ENCODE results near the gene EPHB6.

EPHB6 gene

DNA sequence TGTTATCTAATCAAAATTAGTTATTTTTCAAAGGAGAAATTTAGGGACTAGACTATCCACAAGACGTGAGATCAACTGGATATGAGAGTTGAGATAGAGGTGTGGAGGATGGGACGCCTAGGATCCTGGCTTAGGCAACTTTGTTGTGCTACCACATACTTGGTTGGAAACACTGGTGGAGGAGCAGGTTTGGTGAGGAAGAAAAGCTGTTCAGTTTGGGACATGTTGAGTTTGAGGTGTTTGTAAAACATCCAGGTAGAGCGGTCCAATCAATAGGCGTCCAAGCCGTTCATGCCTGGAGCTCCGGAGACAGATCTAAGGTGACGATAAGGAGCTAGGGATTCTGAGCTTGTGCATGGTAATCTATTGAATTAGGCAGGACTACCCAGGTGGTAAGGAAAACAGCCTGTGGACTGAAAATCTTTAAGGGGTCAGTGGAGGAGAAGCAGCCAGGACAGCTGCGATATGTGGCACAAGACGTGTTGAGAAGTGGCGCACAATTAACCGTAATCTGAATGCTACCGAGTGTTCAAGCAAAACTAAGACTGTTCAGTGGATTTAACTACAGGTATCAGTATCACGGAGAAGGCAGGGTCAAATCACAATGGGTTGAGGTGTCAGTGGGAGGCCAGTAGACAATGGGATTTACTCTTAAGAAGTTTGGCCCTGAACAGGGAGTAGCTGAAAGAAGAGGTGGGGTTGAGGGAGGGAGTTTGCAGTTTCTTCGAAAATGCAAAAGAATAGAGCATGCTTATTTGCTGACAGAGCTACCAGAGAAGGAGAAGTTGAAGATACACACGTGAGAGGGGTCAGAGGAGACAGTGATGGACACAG is 46.8 kb downstream of the EPHB6 start:
- no peak for DNase-seq

DNA sequence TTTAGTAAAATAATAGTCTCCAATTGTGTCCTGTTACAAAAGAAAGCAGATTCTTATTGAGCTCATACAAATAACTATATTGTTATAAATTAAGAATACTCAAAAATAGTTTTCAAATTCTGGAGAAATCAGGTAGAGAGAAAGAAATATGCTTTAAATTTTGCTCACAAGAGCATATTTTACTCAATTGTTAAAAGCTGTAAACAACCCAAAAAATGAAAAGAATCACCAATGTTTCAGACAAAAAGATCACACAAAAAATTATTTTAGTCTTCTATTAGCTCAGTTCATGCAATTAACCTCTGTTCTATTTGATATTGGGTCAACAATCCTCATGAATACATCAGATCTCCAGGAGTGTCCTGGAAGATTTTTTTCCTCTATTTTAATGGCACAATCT is 49.3 kb downstream of the EPHB6 start:
- no peak for DNase-seq

DNA sequence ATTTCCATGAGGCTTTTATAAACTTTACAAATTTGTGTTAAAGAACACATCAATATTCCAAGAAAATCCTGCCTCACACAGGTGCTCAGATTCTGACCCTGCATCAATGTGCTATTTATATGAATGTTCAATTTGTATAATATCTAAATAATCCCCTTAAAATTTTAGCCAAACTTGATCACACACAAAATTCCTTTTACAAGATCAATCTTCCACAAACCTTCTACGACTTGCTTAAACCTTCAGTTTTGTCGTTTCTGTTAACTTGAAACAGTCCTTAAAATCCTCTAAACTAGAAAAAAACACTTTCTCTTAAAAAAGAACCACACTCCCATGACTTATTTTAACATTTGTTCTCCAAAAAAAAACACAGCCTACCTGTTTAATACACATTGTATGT is 50.9 kb downstream of the EPHB6 start:
- no peak for DNase-seq

DNA sequence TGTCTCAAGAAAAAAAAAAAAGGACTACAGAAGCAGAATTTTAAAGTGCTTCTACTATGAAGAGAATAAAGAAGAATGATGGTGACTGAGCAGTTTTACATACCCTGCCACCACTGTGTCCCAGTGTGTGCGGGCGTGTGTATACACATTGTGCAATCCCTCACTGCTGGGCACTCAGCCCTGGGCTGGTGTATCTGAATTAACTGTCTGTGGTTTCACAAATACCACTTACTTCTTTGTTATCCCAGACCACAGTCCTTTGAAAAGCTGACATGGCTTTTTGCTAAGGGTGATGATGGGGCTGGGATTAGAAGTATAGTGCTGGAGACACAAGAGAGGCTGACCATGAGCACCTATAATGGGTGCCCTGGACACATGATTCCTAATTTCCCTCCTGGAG is 51.8 kb downstream of the EPHB6 start:
- DNase-seq, result no peak

DNA sequence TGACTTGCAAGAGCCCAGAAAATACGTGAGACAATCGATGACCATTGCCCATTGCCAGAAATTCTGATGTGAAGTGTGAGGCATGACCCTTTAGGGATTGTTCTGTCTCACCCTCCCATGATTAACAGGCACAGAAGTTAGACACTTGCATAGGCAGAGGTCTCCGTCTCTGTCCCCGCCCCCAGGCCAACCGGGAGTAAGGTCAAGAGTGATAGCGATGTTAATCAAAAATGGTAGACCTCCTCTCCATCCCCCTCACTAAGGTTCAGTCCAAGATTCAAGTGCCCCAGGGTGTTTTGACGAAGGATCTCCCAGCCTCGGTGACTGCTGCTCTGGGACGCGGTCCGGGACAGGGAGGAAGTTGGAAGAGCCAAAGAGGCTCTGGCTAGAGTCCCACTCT is 53.4 kb downstream of the EPHB6 start:
- DNase-seq, result no peak

DNA sequence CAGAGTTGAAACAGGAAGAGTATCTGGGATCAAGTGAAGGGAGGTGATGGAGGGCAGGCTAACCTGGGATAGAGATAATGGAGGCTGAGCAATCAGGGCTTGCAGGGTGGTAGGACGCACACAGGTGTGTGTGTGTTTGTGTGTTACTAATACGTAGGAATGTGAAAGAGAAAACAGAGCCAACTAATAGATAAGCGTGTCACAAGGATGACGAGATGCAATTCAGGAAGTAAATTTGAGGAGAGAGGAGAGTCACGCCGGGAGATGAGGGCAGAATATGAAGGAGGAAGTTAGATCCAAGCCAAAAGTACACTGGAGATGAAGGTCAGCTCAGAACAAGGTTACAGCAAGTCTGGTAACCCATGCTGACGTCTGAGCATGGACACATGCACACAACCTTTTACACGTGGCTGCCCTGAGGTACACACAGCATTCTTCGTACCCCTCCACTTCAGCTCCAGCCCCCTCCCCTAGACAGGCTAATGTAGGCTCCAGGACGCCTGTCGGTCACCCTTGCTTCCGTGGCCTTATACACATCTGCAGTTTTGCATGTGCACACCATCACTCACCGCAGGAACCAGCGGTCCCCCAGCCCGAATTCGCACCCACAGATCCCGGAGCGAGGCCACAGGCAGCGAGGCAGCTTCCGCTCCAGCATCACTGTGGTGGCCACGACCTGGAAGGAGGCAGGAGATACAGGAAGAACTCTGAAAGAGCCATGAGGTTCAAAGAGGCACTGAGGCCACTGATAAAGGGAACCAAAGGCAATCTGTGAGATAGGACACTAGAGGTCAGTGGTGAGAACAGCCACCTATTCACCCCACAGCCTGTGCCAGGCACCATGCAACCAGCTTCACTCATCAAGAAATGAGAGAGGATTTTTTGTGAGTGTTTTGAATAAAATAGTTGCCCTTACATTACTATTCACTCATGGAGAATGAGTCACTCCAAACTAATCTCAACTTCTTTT is 54.3 kb downstream of the EPHB6 start:
- DNase-seq, result peak in 1 of 3 experiments; percentile 20

DNA sequence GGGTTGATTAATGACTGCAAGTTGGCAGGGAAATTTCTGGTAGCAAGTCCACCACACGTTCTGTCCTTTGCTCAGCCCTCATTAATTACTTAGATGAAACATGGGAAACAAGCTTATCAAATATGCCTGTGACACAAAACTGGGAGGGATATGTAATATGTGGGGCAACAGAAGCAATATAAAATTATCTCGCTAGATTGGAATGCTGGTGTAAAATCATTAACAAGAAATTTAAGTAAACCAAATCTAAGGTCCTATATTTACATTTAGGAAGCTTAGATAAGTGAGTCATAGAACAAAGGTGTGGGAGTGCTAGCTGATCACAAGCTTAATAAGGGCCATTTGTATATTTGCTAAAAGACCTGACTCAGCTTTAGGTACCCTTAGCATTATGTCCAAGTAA is 55.2 kb downstream of the EPHB6 start:
- no peak for DNase-seq

DNA sequence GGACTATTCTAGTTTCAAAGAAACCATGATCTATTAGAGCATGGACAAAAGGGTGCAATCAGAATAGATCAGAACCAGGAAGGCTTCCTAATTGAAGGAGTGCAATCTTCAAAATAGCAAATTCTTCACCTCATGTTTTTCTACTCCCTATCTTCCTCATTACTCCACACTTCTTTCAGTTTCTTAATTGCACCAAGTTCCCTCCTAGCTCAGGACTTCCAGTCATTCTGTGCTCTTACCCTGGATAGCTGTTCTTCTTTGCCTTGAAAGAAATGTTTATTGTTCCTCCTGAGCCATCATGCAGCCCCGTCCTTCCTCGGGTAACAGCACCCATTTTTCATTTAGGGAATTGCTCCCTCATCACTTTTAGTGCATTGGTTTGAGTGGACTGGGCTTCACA is 55.6 kb downstream of the EPHB6 start:
- DNase-seq, result no peak

DNA sequence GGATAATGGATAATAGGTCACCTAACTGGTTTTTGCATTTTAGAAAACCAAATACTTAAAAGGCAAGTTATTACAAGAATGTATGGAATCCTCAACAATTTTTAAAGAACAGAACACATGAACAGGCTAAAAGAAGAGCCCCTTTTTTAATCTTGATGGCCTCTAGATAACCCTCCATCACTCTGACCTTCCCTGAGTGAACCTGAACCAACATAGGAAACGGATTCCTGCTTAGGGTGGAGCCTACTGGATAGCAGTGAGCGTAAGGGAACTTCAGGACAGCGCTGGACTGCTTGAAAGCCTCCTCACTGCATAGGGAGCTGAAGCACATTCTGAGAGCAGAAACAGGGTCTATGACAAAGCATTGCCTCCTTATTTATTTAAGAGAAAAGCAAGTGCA is 58.2 kb downstream of the EPHB6 start:
- no peak for DNase-seq

DNA sequence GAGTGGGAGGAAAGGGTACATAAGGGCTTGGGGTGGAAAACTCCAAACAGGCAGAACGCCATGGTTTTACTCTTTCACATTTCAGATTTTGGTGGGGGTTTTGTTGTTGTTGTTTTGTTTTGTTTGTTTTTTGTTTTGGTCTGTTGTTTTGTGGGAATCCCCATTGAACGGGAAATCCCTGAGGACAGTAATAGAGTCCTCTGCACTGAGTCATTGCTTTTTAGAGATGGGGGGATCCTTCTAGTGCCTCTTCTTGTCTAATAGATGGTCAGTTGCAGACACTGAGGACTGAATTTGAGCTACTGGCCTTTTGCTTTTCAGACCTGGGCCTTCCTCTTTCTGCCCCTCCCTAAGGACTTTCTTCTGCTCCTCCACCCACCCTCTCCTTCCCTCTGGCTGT is 58.7 kb downstream of the EPHB6 start:
- no peak for DNase-seq

DNA sequence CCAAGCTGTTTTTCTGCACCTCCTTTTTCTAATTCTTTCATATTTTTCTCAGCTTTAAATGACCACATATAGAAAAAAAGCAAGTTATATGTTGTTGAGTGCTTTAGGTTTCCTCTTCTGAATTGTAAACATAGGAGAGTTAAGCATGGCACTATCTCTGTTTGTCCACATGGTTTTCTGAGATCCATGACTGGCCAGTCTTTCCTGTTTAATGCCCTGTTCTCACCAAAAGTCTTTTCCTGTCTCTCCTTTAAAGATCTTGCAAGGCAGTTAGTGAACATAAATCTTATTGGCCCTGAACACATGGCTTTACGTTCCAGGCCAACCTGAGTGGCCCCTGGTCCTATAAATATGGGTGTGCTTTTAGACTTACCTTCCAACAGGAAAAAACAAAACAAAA is 59.2 kb downstream of the EPHB6 start:
- DNase-seq, result no peak

DNA sequence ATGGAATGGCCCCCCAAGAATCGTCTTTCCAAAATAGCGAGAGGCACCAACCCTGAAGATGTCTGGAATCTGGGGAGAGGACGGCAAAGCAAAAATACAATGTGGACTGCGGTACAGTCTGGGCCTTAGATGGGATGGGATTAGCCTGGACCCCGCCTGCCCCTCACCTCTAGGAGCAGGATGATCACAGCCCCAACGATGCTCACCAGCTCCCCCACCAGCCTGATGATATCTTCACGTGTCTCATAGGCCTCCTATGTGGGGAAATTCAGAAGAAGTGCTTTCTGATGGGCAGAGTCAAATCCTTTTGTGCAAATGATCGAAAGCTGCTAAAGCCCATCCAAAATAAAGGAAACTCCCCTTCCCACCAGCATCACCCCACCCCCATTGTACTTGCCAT is 60.4 kb downstream of the EPHB6 start:
- DNase-seq, result no peak

DNA sequence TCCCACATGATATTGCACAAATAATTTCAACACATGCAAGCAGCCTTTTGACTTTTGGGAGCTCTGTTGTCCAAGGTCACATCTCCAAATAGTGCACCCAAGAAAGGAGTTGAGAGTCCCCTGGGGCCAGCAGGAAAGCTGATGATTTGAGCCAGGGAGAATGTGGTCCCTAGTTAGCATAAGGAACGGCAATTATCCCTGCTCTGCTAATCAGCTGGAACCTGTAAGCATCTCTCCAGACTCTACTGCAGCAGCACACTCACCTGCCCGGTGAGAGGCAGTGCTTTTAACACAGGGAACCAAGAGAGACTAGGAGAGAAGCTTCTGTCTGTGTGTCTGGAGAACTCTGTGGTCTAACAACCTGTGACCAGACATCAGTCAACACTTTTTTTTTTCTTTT is 61.6 kb downstream of the EPHB6 start:
- DNase-seq, result peak in 1 of 3 experiments; percentile 7

DNA sequence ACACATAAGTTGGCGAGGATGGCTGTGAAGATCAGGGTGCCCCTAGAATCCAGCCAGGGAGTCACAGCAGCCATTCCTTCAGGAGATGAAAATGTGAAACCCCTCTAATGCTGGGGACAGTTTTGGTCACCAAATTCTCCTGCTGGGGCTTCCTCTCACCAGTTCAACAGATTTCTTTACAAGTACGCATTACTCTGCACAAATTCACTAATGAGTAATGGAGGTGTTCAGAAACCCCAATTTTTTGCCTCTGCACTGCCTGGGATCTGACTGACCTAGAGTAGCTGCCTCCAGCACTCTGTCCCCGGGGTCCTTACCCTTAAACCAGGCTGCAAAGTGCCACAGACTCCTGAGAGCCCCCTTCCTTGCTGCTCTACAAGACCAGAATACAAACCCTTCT is 62.6 kb downstream of the EPHB6 start:
- DNase-seq, result no peak

DNA sequence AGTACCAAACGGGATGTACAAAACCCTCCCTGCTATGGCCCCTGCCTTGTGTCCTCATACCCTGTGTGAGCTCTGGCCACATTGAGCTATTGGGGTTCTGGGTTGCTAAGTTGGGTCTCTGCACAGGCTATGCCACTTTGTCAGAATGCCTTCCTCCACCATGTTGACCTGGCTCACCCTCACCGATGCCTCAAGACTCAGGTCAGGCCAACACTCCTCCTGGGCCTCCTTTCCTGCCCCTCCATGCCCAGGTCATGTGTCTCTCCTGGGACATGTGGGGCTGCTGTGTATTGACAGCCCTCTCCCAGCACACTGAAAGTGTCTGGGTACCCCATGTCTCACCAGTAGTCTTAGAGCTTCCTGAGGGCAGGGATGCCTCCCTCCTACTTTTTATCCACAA is 64.0 kb downstream of the EPHB6 start:
- DNase-seq, result no peak

DNA sequence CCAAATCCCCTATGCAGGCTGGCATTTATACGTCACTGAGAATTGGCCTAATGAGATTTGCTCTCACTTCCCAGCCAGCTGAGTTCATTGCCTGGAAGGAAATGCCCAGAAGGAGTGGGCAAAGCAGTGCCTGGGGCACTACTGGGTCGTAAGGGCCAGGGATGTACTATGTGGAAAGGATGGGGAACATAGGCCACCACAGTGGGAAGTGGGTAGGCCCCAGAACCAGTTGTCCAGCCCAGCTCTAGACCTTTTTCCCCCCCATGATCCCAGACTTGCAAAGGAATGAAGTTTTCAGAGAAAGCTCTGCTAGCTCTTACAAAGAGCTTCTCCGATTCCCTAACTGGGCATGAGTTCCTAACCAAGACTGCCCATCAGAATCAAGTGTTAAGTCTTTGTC is 64.8 kb downstream of the EPHB6 start:
- DNase-seq, result no peak
